Right cardiac atrium (tissue), 5 donors: ENCODE results near the gene SLC18A2. TPM values are rescaled to one million over a fixed set of nuclear protein-coding genes. Genes with fewer than 3 reads are reported as not detected.
"Not testable (repeated sequence)": the region's sequence is repeated elsewhere in the genome, so short reads cannot be mapped to it uniquely, and the experiment has no call there.

ENCODE experiments used
- ATAC-seq, 2 donors: fragments of 200-7000 bp; cut with Tn5 transposase; one replicate each; pipeline versions ENCODE4 v1.8.0 to v1.9.1; 2020; ENCODE audit warnings: moderate library complexity in 2 of 2, mild to moderate bottlenecking in 1 of 2
- DNase-seq, 3 donors: peaks; one replicate each; pipeline ENCODE4 v3.0.0-alpha.2; 2020
- H3K27ac ChIP-seq: one replicate; pipeline ENCODE4 v1.5.1; 2013; ENCODE audit warnings: mild to moderate bottlenecking, low read length, control low read depth, moderate library complexity
- H3K27me3 ChIP-seq: one replicate; pipeline ENCODE4 v1.6.1; 2013; ENCODE audit not compliant: control insufficient read depth, insufficient read depth
- H3K4me1 ChIP-seq: one replicate; pipeline ENCODE4 v1.6.1; 2013; ENCODE audit warnings: low read length; ENCODE audit not compliant: control insufficient read depth, insufficient read depth
- H3K4me3 ChIP-seq: one replicate; pipeline ENCODE4 v1.5.1; 2013; ENCODE audit warnings: low read length, control low read depth
- H3K9me3 ChIP-seq: one replicate; pipeline ENCODE4 v1.6.1; 2013; ENCODE audit warnings: low read length; ENCODE audit not compliant: control insufficient read depth
- WGBS: extraction: QIAGEN DNeasy Blood & Tissue Kit; methylation state at CpG from one replicate; pipeline ENCODE4 v1.1.7; 2013; 5-methylcytosine and 5-hydroxymethylcytosine counted together
- intact Hi-C, 4 donors: fragments of 100-400 bp; cut with DNase I; formaldehyde crosslinking; loops; one replicate each; pipeline versions ENCODE4 v1.11.0 to v1.14.0; 2022 to 2023
- polyA plus RNA-seq: library from polyadenylated mRNA; stranded (reverse); fragments of 200-250 nt; gene quantifications from one replicate; pipeline ENCODE4 v1.2.3, GENCODE V29; 2013
- total RNA-seq, 4 donors: library from RNA; stranded (reverse); fragmentation: NEBNext Ultra II Directional; extraction: Animal tissue kit (Norgen Biotek cat#: 25700); gene quantifications; one replicate each; pipeline ENCODE4 v1.2.1, GENCODE V29; 2021
- donor health status: healthy with polysubstance abuse.
- donor health status: DM: no; HTN: yes; CAD: no.
- donor health status: DM: no; HTN: no; CAD: no.
- donor health status: DM: no; HTN: yes; CAD: no; lungs with severe emphysema.
- donor health status: DM: yes; HTN: yes; CAD: no.

SLC18A2 gene
- total and polyA plus RNA-seq, 5 donors = 0.07 to 0.40 (median 0.15) TPM

DNA sequence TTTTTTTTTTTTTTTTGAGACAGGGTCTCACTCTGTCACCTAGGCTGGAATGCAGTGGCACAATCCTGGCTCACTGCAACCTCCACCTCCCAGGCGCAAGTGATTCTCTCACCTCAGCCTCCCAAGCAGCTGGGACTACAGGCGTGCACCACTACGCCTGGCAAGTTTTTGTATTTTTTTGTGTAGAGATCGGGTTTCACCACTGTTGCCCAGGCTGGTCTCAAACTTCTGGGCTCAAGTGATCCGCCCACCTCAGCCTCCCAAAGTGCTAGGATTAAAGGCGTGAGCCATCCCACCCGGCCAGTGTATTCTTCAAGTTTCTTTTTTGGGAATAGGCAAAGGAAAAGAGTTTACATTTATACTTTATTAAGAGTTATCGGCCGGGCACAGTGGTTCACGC lies 50.0 kb downstream of the SLC18A2 start:
- intact Hi-C loops, ATAC-seq, H3K4me1 ChIP-seq, DNase-seq, H3K27me3 ChIP-seq, H3K9me3 ChIP-seq, H3K27ac ChIP-seq, H3K4me3 ChIP-seq: not testable (repeated sequence)
- WGBS = 96% methylated on average over 10 of the region's 10 CpGs

DNA sequence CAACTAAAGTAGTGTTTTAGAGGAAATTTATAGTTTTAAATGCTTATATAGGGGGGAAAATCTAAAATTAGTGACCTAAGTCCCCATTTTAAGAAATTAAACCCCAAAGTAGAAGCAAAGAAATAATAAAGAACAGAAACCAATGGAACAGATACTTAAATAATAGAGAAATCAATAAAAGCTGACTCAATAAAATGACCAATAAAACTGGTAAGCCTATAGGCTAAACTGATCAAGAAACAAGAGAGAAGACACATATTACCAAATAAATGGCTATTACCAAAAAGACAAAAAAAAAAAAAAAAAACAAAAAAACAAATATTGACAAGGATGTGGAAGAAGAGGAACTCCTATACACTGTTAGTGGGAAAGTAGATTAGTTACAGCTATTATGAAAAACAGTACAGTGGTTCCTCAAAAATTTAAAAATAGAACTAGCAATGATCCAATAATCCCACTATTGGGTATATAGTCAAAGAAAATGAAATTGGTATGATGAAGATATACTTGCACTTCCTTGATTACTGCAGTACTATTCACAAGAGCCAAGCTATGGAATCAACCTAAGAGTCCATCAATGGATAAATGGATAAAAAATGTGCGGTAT lies 53.2 kb downstream of the SLC18A2 start:
- Histone ChIP-seq H3K27ac (no peak overlapping the region), H3K9me3 (no peaks in the 10 kb centered on the region), H3K27me3 (no peaks in the 10 kb centered on the region), H3K4me1 (no peaks in the 10 kb centered on the region), H3K4me3 (no peak overlapping the region)
- DNase-seq (no peak), ATAC-seq (no peak)
- intact Hi-C loops = no loop called here
- WGBS = 99% methylated on average over 1 of the region's 1 CpG

DNA sequence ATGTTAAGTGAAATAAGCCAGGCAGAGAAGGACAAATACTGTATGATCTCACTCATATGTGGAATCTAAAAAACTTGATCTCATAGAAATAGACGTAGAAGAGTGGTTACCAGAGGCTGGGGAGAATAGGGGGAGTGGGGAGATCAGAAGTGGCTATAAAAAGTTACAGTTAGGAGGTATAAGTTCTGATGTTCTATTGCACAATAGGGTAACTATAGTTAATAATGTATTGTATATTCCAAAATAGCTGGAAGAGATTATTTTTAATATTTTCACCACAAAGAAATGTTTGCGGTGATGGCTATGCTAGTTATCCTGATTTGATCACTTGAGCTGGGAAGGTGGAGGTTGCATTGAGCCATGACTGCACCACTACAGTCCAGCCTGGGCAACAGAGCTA lies 53.8 kb downstream of the SLC18A2 start:
- DNase-seq (no peak), ATAC-seq (no peak)
- no peak overlapping the region for H3K4me3 ChIP-seq
- no peaks in the 10 kb centered on the region for H3K4me1 ChIP-seq
- H3K27me3 ChIP-seq = no peaks in the 10 kb centered on the region
- WGBS = 97% methylated on average over 2 of the region's 2 CpGs
- no peaks in the 10 kb centered on the region for H3K9me3 ChIP-seq
- no peak overlapping the region for H3K27ac ChIP-seq
- intact Hi-C loops = no loop called here

DNA sequence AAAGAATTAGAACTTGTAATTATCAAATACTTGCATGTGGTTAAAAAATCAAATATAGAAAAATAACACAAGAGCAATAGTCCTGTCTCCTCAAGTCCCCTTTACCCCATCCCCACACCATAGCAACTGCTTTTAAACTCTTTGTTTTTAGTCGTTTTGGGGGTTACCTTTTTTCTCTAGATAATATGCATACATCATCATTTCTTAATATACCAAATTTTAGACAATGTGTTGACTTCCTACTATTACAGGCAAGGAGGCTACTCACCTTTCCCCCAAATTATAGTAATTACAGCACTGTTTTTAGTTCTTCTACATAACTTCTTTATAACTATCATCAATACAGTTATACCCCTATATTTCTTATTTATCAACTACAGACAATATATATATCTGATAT lies 57.3 kb downstream of the SLC18A2 start:
- H3K27ac ChIP-seq = no peak overlapping the region
- WGBS = 89% methylated on average over 1 of the region's 1 CpG
- H3K4me1 ChIP-seq = no peaks in the 10 kb centered on the region
- H3K4me3 ChIP-seq = no peak overlapping the region
- H3K27me3 ChIP-seq = no peaks in the 10 kb centered on the region
- ATAC-seq (no peak), DNase-seq (no peak)
- intact Hi-C loops = no loop called here
- H3K9me3 ChIP-seq = no peaks in the 10 kb centered on the region

DNA sequence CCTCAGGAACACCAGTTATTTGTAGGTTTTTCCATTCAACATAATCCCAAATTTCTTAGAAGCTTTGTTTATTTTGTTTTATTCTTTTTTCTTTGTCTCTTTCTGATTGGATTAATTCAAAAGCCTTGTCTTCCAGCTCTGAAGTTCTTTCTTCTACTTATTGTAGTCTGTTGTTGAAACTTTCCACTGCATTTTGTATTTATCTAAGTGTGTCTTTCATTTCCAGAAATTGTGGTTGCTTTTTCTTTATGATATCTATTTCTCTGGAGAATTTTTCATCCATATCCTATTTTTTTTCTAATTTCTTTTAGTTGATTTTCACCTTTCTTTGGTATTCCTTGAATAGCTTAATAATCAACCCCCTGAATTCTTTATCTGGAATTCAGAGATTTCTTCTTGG lies 58.5 kb downstream of the SLC18A2 start:
- H3K4me1 ChIP-seq = no peaks in the 10 kb centered on the region
- no peaks in the 10 kb centered on the region for H3K27me3 ChIP-seq
- intact Hi-C loops = no loop called here
- ATAC-seq (no peak), DNase-seq (no peak)
- no peak overlapping the region for H3K4me3 ChIP-seq
- no peak overlapping the region for H3K27ac ChIP-seq
- H3K9me3 ChIP-seq = no peaks in the 10 kb centered on the region

DNA sequence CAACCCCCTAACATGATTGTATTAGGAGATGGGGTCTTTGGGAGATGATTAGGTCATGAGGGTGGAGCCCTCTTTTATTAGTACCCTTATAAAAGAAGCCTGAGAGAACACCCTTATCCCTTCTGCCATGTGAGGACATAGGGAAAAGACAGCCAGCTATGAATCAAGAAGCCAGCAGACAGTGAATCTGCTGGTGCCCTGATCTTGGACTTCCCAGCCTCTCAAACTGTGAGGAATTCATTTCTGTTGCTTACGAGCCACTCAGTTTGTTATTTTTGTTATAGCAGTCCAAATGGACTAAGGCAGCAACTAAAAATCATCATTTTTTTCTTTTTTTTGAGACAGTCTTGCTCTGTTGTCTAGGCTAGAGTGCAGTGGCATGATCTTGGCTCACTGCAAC lies 59.8 kb downstream of the SLC18A2 start:
- WGBS = 100% methylated on average over 1 of the region's 1 CpG
- Histone ChIP-seq H3K4me3 (no peak overlapping the region), H3K27ac (no peak overlapping the region), H3K9me3 (no peaks in the 10 kb centered on the region), H3K27me3 (no peaks in the 10 kb centered on the region), H3K4me1 (no peaks in the 10 kb centered on the region)
- intact Hi-C loops = no loop called here
- ATAC-seq = no peak
- no peak for DNase-seq

DNA sequence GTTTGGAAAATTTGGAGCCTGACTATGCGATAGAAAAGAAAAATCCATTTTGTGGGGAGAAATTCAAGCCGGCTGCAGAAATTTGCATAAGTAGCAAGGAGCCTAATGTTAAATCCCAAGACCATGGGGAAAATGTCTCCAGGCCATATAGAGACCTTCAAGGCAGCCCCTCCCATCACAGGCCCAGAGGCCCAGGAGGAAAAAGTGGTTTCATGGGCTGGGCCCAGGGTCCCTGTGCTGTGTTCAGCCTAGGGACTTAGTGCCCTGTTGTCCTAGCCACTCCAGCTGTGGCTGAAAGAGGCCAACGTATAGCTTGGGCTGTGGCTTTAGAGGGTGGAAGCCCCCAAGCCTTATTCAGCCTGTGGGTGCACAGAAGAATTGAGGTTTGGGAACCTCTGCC lies 62.5 kb downstream of the SLC18A2 start:
- DNase-seq, H3K4me3 ChIP-seq, ATAC-seq, H3K9me3 ChIP-seq, H3K27ac ChIP-seq, H3K4me1 ChIP-seq, intact Hi-C loops, H3K27me3 ChIP-seq: not testable (repeated sequence)
- WGBS = 97% methylated on average over 3 of the region's 3 CpGs

DNA sequence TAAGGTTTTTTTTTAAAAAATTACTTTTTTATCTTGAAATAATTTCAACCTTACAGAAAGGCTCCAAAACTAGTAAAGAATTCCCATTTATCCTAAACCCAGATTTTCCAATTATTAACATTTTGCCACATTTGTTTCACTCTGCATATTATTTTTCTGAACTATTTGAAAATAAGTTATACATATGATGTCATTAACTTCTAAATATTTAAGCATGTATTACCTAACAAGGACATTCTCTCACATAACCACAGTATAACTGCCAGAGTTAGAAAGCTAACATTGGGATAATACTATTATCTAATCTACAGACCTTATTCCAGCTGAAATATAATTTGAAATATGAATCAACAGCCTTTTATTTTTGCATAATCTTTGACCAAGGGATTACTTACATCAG lies 65.8 kb downstream of the SLC18A2 start:
- no peaks in the 10 kb centered on the region for H3K9me3 ChIP-seq
- H3K27ac ChIP-seq = no peak overlapping the region
- H3K4me1 ChIP-seq = no peaks in the 10 kb centered on the region
- intact Hi-C loops = no loop called here
- H3K27me3 ChIP-seq = no peaks in the 10 kb centered on the region
- no peak overlapping the region for H3K4me3 ChIP-seq
- no peak for DNase-seq
- no peak for ATAC-seq

DNA sequence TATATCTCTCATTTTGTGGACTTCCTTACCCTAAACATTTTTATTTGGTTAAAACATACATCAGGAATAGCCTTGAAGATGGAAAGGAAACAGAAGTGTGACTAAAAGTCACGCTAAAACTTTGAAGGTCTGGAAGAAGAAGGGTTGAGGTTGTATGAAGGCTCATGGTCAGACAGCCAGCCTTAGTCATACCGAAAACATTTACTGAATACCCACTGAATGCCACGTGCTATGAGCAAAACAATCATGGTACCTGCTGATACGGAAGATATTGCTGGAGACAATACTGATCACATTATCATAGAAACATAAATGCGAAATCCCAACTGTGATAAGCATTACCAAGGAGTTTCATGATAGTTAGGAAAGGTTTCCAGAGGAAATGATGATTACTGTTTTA lies 70.3 kb downstream of the SLC18A2 start:
- intact Hi-C loops = no loop called here
- no peaks in the 10 kb centered on the region for H3K9me3 ChIP-seq
- H3K27me3 ChIP-seq = no peaks in the 10 kb centered on the region
- DNase-seq (no peak), ATAC-seq (no peak)
- WGBS = 97% methylated on average over 5 of the region's 5 CpGs
- no peak overlapping the region for H3K4me3 ChIP-seq
- no peak overlapping the region for H3K27ac ChIP-seq
- no peaks in the 10 kb centered on the region for H3K4me1 ChIP-seq

DNA sequence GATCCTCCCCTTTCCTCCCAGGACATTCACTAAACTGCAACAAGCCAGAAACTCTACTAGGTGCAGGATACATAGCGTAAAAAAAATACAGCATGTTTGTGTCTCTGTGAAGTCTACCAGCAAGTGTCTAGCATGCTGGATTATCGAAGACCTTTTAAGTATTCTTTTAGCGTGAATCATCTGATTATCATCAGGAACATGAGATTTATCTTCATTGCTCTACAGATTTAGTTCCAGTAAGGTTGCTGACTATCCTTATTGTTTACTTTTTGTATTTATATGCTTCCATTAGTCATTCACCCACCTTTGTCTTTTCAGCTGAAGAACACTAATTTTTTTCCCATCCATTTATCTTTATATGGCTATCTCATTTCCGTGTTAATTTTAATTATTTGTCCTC lies 71.5 kb downstream of the SLC18A2 start:
- ATAC-seq (no peak), DNase-seq (no peak)
- Histone ChIP-seq H3K27me3 (no peaks in the 10 kb centered on the region), H3K4me3 (no peak overlapping the region), H3K9me3 (no peaks in the 10 kb centered on the region), H3K27ac (no peak overlapping the region), H3K4me1 (no peaks in the 10 kb centered on the region)
- 96% methylated on average over 4 of the region's 4 CpGs for WGBS
- intact Hi-C loops = no loop called here

DNA sequence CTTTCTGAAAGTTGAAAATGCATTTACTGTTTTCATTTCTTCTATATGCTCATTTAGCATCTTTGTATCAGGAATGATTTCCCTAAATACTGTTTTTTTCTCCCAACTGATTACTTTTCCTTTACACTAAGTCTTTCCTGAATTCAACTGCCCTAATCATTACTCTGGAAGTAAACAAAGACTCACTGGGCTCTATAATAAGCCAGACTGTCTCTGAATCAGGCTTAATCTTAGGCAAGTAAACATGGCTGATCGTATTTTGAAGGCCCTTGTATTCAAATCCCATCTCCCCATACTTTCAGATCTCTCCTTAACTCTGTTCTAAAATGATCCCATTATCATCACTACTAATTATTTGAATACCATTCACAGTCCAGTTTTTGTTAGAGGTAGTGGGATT lies 72.7 kb downstream of the SLC18A2 start:
- 97% methylated on average over 1 of the region's 1 CpG for WGBS
- DNase-seq = no peak
- Histone ChIP-seq H3K4me3 (no peak overlapping the region), H3K27ac (no peak overlapping the region), H3K9me3 (no peaks in the 10 kb centered on the region), H3K4me1 (no peaks in the 10 kb centered on the region), H3K27me3 (no peaks in the 10 kb centered on the region)
- ATAC-seq = no peak
- intact Hi-C loops = no loop called here

DNA sequence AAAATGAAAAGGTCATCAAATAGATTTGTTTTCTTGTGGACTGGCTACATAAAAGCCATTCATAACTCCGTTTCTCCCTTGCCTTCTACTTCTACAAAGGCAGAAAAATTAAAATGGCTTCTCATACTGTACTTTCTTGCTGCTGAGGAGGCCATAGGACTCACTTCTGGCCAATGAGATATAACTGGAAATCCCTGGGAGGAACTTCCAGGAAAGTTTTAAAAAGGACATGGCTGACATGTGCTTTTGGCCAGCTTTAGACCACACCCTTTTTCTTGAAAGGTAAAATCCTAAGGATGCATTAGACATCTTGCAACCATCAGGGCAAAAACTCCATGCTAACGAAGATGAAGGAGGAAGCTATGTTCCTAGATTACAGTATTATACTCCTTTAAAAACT lies 75.8 kb downstream of the SLC18A2 start:
- H3K4me3 ChIP-seq = no peak overlapping the region
- no peak overlapping the region for H3K27ac ChIP-seq
- no peaks in the 10 kb centered on the region for H3K9me3 ChIP-seq
- intact Hi-C loops = loop anchor here in 2 of 4 donors (5.0 kb wide), 1 partner anchor 99 kb away; no protein-coding TSS in a partner anchor
- no peaks in the 10 kb centered on the region for H3K27me3 ChIP-seq
- no peaks in the 10 kb centered on the region for H3K4me1 ChIP-seq
- no peak for DNase-seq
- WGBS = 96% methylated on average over 2 of the region's 2 CpGs
- no peak for ATAC-seq
